HG02884 (cell line): ENCODE measurements around the gene GPR17.

Experiments
- ATAC-seq: cut with Tn5 transposase; IDR thresholded peaks from one replicate; pipeline ENCODE4 v1.9.1; 2021; ENCODE audit warnings: mild to moderate bottlenecking, moderate library complexity; ENCODE audit not compliant: unreplicated experiment

Gene GPR17, protein sequence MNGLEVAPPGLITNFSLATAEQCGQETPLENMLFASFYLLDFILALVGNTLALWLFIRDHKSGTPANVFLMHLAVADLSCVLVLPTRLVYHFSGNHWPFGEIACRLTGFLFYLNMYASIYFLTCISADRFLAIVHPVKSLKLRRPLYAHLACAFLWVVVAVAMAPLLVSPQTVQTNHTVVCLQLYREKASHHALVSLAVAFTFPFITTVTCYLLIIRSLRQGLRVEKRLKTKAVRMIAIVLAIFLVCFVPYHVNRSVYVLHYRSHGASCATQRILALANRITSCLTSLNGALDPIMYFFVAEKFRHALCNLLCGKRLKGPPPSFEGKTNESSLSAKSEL

GRCh38 chr2:127645395-127646291, at the start of gene GPR17:
Gene GPR17 (plus strand): TSS chr2:127646153. CDS start chr2:127650736, 4,583 bp downstream.
- ATAC-seq: no peak

GRCh38 chr2:127596311-127597045, 49.5 kb upstream of the GPR17 start:
- ATAC-seq: no peak

DNA sequence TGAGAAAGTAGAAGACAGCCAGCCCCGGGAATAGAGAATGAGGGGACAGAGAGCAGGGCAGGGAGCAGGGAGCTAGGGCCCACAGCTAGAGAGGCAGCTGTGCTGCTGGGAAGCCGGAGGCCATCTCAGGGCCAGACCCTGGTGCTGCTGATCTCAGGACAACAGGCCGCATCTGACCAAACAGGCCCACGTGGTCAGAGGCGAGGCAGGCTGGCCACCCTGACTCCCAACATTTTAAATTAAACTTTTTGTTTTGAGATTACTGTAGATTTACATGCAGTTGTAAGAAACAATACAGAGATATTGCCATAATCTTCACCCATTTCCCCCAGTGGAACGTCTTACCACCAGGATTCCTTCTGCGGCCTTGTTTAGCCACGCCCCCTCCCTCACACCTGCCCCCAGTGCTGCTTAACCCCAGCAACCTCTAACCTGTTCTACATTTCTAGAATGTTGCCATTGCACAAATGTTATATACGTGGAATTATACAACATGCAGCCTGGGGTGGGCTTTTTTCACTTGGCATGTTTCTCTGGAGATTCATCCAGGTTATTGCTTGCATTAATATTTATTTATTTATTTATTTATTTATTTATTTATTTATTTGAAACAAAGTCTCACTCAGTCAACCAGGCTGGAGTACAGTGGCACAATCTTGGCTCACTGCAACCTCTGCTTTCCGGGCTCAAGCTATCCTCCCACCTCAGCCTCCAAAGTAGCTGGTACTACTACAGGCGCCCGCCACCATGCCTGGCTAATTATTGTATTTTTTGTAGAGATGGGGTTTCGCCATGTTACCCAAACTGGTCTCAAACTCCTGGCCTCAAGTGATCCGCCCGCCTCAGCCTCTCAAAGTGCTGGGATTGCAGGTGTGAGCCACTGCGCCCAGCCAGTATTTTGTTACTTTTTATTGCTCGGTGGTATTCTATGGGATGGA, 48.6 kb upstream of the GPR17 start:
- ATAC-seq: no peak

DNA sequence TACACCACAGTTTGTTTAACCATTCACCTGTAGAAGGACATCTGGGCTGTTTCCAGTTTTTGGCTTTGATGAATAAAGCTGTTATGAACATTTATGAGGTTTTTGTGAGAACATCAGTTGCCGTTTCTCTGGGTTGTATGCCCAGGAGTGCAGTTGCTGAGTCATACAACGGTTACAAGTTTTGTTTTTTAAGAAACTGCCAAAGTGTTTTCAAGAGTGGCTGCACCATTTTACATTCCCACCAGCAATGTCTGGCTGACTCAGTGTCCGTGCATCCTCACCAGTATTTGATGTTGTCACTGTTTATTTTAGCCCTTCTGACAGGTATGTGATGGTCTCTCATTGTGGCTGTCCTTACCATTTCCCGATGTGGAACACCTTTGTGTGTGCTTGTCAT, 48.0 kb upstream of the GPR17 start:
- no peak for ATAC-seq

DNA sequence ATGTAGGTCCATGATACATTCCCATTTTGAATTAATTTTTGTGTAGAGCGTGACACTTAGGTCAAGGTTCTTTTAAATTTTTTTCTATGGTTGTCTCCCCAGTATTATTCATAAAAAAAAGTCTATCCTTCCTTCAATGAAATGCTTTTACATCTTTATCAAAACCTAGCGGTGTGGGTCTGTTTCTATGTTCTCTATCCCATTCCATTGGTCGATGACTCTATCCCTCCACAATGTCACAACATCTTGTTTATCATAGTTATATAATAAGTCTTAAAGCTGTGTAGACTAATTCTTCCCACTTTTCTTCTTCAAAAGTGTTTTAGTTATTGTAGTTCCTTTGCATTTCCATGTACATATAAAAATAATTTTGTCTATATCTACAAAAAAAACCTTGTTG, 47.2 kb upstream of the GPR17 start:
- no peak for ATAC-seq

- no peak for ATAC-seq
These were observed 46.7 kb upstream of the GPR17 start for GRCh38 chr2:127599211-127599610.

- no peak for ATAC-seq
These were observed 41.0 kb upstream of the GPR17 start for GRCh38 chr2:127604986-127605385.

DNA sequence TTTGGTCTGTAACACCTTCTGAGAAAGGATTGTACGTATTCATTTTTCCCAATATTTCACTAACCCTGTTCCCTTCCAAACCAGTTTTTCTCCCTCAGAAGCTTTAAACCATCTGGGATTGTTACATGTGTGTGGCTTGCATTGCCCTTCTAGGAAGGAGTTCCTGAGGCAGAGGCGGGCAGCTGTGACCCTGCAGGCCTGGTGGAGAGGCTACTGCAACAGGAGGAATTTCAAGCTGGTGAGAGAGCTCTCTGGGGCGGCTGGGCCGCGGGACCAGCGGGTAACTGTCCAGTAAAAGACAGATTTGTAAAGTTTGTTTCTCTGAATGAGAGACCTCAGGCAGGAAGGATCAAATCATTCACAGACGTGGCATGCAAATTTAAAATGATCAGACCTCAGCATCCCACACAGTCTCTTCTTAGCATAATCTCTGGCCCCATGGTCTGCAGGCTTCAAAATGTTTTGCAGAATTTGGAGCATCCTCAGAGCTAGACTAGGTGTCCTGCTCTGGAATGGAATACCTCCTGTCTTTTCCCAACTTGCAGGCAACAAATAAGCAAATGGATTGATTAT, 40.2 kb upstream of the GPR17 start:
- ATAC-seq: no peak

- ATAC-seq: no peak
These were observed 39.1 kb upstream of the GPR17 start for GRCh38 chr2:127606625-127607398.

DNA sequence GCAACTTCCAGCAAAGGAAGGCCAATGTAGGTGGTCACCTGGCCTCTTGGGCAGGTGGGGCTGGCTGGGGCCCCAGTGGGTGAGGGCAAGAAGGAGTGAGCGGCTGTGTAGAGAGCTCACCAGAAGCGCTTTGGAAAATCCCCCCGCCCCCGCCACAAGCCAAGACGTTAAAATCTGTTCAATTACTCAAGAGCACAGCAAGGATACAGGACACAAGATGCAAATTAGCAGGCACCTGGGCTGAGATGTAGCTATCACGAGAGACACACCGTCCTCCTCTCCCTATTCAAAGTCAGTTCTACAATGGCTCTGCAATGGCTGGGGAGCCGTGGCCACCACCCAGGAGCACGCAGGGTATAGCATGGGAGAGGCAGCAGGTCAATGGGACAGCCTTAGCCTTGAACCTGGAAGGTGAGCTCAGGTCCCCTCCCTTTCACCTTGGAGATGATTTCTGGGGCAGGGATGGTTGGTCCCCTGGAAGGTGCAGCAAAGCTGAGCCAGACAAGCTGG, 38.5 kb upstream of the GPR17 start:
- ATAC-seq: no peak

DNA sequence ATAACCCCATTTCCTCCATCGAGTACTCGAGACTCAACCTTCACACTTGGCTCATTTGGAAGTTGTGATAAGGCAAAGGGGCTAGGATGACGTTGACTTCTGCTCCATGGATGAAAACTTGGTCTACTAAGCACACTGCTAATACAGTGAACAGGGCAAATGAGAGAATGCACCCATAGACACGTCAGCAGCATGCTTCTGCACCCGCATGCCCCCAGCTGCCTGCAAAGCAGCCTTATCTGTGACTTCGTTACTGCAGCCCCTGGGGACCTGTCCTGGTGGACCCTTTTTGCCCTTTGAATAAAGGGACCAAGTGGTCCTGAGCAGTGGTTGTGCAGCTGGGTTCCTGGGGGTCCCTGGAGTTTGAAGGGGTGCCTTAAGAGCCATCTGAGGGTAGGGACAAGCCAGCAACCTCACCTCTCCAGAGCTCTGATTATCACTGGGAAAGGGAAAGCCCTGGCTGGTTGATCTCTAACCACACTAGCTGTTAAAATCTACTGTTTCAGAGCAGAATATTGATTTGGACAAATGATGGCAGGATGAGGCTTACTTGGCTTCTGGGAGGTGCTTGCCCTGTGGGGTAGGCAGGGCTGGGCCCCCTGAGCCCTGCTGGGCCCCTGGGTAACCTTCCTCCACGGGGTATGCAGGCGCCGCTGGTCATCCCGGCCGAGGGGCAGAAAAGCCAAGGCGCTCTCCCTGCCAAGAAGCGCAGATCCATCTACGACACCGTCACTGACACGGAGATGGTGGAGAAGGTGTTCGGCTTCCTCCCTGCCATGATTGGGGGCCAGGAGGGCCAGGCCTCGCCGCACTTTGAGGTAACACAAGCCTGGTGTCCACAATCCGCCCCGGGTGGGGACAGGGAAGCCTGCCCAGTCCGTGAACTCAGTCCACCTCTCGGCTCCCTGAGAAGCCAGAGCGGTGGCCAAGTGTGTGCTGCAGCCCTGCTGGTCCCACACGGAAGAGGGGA, 37.6 kb upstream of the GPR17 start:
- no peak for ATAC-seq

- ATAC-seq: no peak
These were observed 36.8 kb upstream of the GPR17 start for GRCh38 chr2:127609031-127609751.

DNA sequence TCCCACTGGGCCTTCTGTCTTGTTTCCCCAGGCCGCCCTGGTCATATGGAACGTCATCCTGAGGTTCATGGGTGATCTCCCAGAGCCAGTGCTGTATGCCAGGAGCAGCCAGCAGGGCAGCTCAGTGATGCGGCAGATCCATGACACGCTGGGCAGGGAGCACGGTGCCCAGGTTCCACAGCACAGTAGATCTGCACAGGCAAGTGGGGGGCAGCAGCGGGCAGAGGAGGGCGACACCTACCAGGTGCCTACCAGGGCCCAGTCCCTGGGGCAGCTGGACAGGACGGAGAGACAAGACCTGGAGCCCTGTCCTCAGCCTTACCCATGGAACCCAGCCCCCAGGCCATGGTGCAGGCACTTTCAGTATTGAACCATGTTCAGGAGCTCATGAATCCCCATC, 36.1 kb upstream of the GPR17 start:
- no peak for ATAC-seq

DNA sequence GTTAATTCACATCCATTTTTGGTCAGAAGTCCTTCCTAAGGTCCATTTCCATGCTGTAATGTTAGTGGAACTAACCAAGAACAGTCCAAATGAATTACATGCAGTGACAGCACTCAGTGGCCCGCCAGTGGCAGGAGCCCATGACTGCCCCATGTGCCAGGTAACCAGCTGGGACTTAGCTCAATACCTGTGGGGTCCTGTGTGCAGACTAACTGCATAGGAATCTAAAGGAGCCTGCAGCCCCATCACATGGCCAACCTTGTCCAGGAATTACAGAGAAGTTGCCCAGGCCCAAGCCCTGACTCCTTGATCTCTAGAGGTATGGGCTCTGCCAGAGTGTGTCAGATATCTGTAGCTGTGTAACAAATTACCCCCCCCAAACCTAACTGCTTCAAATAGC, 35.4 kb upstream of the GPR17 start:
- no peak for ATAC-seq

DNA sequence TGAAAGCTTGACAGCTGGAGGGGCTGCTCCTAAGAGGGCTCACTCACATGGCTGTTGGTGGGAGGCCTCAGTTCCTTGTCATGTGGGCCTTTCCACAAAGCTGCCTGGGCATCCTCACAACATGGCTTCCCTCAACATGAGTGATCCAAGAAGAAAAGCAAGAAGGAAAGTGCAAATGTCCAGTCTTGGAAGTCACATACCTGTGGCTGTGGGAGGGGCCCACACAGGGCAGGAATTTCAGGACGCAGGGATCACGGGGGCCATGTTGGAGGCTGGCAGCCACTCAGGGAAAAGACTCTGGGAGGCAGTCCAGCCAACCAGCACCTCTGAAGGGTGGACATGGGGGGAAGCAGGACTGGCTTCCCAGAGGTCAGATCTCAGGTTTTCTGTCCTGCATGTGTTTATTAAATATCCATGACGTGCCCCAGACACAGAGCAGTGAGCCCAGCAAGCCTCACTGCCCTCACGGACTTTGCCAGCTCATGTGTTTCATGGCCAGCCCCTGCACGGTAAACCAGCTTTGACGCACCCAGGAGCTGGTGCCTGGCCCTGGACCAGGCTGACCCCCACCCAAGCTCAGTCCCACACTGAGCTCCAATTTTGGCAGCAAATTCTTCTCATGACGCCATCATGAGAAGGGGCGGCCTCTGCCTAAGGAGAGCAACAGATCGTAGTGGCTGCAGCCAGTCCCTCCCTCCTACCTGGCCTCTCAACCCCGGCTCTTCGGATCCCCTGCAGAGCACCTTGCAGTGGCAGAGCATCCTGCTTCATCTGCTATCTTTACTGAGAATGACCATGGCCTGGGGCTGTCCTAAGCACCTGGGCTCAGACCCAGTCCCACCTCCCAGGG, 34.7 kb upstream of the GPR17 start:
- no peak for ATAC-seq

GRCh38 chr2:127612111-127612822, 33.7 kb upstream of the GPR17 start:
- ATAC-seq: no peak
